Left renal cortex interstitium (tissue), 4 donors: Measurements from ENCODE around the gene GPR55. TPM values are rescaled to one million over a fixed set of nuclear protein-coding genes. Genes with fewer than 3 reads are reported as not detected.
A peak's percentile ranks its signal among the peaks of the same experiment; 100 is the strongest.

Experiments
- DNase-seq, 4 donors: peaks; one replicate each; pipeline ENCODE4 v3.0.0-alpha.2; 2013; ENCODE audit warnings: low read depth in 4 of 4, low spot score in 2 of 4, missing footprints in 1 of 4
- polyA plus RNA-seq, 4 donors: library from polyadenylated mRNA; unstranded; fragments of 120-200 nt; gene quantifications; one replicate each; pipeline ENCODE4 v1.2.1, GENCODE V29; 2013; ENCODE audit not compliant: insufficient read length in 4 of 4

The GPR55 gene
- polyA plus RNA-seq, 4 donors: 0.18 to 0.44 (median 0.23) TPM

GRCh38 chr2:230871361-230872150, 53.5 kb downstream of the GPR55 start:
- DNase-seq: no peak

DNA sequence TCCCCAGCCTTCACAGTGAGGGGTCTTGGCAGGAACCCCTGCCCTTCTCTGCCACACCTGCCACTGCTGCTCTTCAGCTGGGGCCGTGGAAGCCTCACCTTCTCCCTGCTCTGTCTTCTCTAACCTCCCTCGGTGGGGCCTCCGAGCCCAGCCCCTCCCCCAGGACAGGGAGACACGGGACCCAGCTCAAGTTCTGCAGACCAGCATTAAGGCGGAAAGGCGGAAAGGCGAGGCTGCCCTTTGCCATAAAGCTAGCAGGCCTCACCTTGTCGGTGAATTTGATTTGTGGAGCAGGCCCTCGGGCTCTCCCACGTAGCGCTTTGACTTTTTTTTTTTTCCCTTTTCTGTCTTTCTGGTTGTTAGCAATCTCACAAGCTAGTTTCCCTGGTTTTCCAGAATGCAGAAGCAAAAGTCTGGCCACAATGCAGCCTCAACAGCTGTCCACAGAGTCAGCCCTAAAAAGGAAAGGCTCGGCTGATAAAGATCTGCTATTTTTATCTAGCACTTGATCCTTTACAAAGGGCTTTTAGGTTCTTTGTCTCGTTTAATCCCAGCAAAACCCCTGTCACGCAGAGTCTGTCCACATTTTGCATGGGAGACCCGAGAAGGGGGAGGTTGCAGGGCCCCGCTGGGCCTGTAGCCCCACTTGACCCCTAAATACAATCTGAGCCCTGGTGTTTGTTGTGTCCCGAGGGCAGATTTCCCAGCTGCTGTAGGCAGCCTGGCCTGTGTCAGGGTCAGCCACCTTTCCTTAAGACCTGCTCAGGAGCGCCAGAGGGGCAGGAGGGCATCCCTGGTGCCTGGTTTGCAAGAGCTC, 54.3 kb downstream of the GPR55 start:
- DNase-seq: no peak

DNA sequence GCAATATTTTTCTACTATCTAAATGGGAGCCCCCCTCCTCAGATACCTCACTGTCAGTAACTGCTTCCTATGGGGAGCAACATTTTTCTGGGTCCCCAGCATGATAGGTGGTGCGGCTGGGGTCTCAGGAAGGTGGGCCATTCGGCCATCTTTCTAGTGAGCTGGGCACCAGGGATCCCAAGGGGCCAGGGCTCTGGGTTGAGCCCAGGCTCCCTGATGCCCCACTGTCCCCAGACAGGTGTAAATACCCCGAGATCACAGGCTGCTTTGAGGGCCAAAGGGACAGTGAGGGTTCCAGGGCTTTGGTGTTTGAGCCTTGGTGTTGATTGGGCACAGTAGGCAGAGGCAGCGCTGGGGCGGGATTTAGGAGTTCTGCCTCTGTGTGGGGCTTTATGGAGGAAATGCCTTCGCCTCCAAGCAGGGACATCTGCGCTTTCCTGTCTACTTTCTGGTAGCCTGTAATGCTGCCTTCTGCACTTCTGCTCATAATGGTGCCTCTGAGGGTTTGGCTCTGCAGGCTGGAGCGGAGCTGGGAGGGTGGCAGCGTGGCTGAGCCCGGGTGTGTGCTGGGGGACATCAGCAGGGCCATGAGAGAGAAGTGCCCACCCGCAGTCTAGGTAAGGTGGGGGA, 55.0 kb downstream of the GPR55 start:
- DNase-seq: no peak

DNA sequence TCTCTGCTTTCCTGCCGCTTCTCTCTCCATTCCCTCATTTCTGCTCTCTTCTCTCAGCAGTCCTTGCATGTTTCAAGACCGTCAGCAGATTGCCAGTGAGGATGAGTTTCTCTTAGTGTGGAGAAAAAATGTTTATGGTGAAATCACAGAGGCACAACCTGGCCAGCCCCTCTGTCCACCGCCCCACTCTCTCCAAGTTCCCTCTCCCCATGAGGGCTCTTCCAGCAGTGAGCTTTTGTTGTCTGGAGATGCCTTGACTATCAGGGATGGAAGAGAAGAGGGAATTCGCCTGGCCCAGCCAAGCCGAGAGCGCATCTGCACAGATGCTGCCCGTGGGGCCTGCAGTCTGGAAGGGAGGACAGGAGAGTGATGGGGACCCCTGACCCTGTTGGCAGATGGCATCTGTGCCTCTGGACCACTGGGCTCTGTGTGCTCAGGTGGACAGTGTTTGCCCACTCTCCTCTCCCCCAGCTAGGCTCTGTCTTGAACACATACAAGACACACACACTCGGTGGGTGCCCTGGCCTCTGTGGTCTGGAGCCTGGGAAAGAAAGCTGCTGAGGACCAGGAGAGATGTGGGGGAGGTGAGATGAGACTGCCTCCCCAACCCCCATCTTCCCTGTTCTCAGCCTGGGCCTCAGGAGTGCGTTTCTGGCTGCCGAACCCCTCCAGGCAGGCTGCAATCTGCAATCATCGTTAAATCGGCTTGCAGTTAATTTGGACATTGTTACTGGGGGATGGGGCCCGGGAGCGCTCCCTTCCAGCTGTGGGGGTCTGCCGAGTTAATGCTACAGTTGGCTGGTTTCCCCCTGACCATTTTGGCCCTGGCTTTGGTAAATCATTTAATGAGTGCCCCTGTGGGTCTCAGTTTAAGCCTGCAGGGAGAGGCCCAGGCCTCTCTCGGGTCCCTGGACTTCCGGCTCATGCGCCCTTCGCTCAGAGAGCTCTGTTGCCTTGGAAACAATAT, 55.8 kb downstream of the GPR55 start:
- peak in 1 of 4 donors; percentile 83 for DNase-seq

- peak in 1 of 4 donors; percentile 79 for DNase-seq
Measured at GRCh38 chr2:230868161-230868946, 56.7 kb downstream of the GPR55 start.

- no peak for DNase-seq
Measured at GRCh38 chr2:230866756-230867523, 58.1 kb downstream of the GPR55 start.

- DNase-seq: no peak
Measured at GRCh38 chr2:230865766-230866755, 59.0 kb downstream of the GPR55 start.

- DNase-seq: no peak
Measured at GRCh38 chr2:230865307-230865765, 59.7 kb downstream of the GPR55 start.

- no peak for DNase-seq
Measured at GRCh38 chr2:230864605-230865306, 60.3 kb downstream of the GPR55 start, which contains the start of gene ITM2C. Gene ITM2C, plus strand, starts transcription at chr2:230864942. Its CDS starts 84 bp downstream, at chr2:230865026.

- no peak for DNase-seq
Measured at GRCh38 chr2:230864122-230864604, 60.9 kb downstream of the GPR55 start.

DNA sequence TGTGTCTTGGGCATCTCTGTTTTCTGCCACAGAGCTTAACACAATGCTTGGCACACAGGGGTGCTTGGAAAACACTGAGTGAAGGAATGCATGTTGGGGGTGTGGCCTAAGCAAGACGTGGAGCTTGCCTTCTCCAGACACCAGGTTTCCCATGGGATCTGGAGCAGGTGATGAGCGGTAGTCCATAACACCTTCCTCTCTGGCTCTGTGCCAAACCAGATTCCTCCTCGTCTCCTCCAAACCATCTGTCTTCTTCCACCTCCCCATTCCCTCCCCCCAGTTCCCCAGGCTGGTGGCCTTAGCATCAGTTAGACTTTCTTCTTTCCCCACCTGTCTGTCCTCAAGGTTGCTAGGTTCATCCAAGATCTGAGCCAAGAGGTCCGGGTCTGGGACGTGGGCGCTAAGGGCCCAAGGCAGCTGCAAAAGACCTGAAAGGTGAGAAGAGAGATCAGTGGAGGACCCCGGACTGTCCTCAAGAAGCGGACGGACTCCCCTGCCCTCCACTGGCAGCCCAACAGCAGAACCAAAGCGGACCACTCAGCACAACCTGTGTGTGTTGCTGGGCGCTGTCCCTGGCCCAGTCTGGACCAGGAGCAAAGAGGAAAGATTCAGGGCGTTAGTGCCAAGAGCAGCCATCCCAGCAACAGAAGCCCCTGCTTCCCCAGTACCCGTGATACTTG, 61.5 kb downstream of the GPR55 start:
- DNase-seq: no peak

- DNase-seq: no peak
Measured at GRCh38 chr2:230863031-230863430, 62.0 kb downstream of the GPR55 start.

DNA sequence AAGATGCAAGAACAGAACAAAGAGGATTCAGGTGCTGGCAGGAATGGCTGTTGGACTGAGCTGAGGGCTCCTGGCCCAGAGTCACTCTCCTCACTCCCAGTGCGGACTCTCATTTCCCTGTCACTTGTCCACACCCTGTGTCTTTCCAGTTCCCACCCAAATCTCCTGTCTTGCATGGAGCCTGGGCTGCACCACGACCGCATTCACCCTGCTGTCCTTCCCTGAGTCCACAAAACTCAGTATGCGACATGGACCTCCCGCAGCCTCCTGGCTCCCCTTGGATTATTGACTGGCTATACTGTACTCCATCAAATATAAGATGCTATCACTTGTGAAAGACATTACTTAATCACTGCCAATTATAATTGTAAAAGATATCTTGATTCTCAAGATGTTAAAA, 62.8 kb downstream of the GPR55 start:
- DNase-seq: no peak

- no peak for DNase-seq
Measured at GRCh38 chr2:230861552-230862255, 63.3 kb downstream of the GPR55 start.
